Measurements from ENCODE around the gene GTSF1L. TPM values are rescaled to one million over a fixed set of nuclear protein-coding genes. Genes with fewer than 3 reads are reported as not detected.
A peak's percentile ranks its signal among the peaks of the same experiment; 100 is the strongest.

The GTSF1L gene
- total RNA-seq (not detected), polyA plus RNA-seq (not detected)

DNA sequence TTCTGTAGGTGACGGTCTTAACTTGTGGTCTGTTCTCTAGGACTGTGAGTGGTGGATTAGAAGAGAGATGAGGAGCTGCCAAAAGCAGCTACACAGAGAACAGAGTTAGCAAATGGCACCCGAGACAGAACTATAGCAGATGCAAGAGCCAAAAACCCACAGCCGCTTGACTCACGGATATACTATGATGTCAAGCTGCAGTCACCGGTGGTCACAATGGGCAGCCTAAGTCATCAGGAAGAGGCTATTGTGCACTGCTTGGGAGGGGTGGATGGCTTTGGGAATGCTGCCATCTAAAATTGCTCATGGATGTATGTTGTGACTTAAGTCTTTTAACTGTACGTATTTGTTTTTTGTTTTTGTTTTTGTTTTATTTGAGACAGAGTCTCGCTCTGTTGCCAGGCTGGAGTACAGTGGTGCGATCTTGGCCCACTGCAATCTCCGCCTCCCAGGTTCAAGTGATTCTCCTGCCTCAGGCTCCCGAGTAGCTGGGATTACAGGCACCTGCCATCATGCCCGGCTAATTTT lies at the start of gene GTSF1L:
GTSF1L (minus strand) TSS at position 192 of the 528 bp plus-strand sequence. CDS start 308 bp downstream, outside the sequence.
- no peak for DNase-seq (ENCODE audit: low spot score)
- WGBS = 92% methylated on average over 11 of the region's 11 CpGs
- H3K9ac ChIP-seq (ENCODE audit: low read depth in 1 of 2, low read length in 2 of 2) = no peak within 1 kb of the TSS
- peak within 1 kb of the TSS; percentile 25 to 53 for H3K27ac ChIP-seq (ENCODE audit: low read depth in 1 of 2, low read length in 2 of 2)
- peaks cover 2 to 8% (median 7%) of the 10 kb centered on the region in 4 donors for H3K4me1 ChIP-seq (ENCODE audit: control insufficient read depth in 4 of 4, insufficient read depth in 4 of 4, low read length in 3 of 4)
- H3K4me3 ChIP-seq (ENCODE audit: low read depth in 1 of 3, low read length in 3 of 3) = no peak within 1 kb of the TSS
- TF ChIP-seq YY1 (IDR thresholded peaks at IDR 0.05) (no peak), HNF4G (IDR thresholded peaks at IDR 0.05) (no peak), GABPA (IDR thresholded peaks at IDR 0.05 in 1 of 2, conservative IDR thresholded peaks at IDR 0.05 in 1 of 2) (no peak), EGR1 (IDR thresholded peaks at IDR 0.05; ENCODE audit: low read depth in 2 of 2) (no peak), RAD21 (IDR thresholded peaks at IDR 0.05) (no peak), HNF4A (conservative IDR thresholded peaks at IDR 0.05) (no peak), RXRA (IDR thresholded peaks at IDR 0.05) (no peak)
- TF ChIP-seq, protein P1, sequence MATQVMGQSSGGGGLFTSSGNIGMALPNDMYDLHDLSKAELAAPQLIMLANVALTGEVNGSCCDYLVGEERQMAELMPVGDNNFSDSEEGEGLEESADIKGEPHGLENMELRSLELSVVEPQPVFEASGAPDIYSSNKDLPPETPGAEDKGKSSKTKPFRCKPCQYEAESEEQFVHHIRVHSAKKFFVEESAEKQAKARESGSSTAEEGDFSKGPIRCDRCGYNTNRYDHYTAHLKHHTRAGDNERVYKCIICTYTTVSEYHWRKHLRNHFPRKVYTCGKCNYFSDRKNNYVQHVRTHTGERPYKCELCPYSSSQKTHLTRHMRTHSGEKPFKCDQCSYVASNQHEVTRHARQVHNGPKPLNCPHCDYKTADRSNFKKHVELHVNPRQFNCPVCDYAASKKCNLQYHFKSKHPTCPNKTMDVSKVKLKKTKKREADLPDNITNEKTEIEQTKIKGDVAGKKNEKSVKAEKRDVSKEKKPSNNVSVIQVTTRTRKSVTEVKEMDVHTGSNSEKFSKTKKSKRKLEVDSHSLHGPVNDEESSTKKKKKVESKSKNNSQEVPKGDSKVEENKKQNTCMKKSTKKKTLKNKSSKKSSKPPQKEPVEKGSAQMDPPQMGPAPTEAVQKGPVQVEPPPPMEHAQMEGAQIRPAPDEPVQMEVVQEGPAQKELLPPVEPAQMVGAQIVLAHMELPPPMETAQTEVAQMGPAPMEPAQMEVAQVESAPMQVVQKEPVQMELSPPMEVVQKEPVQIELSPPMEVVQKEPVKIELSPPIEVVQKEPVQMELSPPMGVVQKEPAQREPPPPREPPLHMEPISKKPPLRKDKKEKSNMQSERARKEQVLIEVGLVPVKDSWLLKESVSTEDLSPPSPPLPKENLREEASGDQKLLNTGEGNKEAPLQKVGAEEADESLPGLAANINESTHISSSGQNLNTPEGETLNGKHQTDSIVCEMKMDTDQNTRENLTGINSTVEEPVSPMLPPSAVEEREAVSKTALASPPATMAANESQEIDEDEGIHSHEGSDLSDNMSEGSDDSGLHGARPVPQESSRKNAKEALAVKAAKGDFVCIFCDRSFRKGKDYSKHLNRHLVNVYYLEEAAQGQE (IDR thresholded peaks at IDR 0.05) = no peak
- TF ChIP-seq, protein P2, sequence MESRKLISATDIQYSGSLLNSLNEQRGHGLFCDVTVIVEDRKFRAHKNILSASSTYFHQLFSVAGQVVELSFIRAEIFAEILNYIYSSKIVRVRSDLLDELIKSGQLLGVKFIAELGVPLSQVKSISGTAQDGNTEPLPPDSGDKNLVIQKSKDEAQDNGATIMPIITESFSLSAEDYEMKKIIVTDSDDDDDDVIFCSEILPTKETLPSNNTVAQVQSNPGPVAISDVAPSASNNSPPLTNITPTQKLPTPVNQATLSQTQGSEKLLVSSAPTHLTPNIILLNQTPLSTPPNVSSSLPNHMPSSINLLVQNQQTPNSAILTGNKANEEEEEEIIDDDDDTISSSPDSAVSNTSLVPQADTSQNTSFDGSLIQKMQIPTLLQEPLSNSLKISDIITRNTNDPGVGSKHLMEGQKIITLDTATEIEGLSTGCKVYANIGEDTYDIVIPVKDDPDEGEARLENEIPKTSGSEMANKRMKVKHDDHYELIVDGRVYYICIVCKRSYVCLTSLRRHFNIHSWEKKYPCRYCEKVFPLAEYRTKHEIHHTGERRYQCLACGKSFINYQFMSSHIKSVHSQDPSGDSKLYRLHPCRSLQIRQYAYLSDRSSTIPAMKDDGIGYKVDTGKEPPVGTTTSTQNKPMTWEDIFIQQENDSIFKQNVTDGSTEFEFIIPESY (IDR thresholded peaks at IDR 0.05) = no peak
- H3K27me3 ChIP-seq (ENCODE audit: control insufficient read depth in 4 of 4, insufficient read depth in 4 of 4, low read length in 3 of 4) = no peaks in the 10 kb centered on the region
- H3K9me3 ChIP-seq (ENCODE audit: control insufficient read depth in 4 of 4, low read length in 3 of 4) = no peaks in the 10 kb centered on the region
- no peaks in the 10 kb centered on the region for H3K36me3 ChIP-seq (ENCODE audit: control insufficient read depth in 4 of 4, insufficient read depth in 3 of 4, low read depth in 1 of 4, low read length in 3 of 4)

DNA sequence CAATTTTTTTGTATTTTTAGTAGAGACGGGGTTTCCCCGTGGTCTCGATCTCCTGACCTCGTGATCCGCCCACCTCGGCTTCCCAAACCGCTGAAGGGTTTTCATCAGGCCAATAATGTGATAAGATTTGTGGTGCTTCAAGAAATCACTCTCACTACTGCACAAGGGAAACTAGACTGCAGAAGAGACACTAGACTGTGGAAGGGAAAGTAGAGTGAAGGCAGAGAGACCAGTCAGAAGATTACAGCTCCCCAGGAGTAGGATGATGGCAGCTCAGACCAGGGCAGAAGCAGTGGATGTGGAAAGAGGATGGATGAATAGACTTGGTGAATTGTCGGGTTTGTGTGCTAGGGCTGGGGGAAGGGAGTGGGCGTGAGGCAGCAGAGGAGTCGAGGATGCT lies 48.0 kb upstream of the GTSF1L start:
- Histone ChIP-seq H3K9ac (ENCODE audit: low read depth in 1 of 2, low read length in 2 of 2) (no peak overlapping the region), H3K27me3 (ENCODE audit: control insufficient read depth in 4 of 4, insufficient read depth in 4 of 4, low read length in 3 of 4) (peaks cover 0 to 5% (median 2%) of the 10 kb centered on the region in 4 donors), H3K4me1 (ENCODE audit: control insufficient read depth in 4 of 4, insufficient read depth in 4 of 4, low read length in 3 of 4) (no peaks in the 10 kb centered on the region), H3K27ac (ENCODE audit: low read depth in 1 of 2, low read length in 2 of 2) (no peak overlapping the region), H3K9me3 (ENCODE audit: control insufficient read depth in 4 of 4, low read length in 3 of 4) (peaks cover 3 to 14% (median 6%) of the 10 kb centered on the region in 4 donors), H3K4me3 (ENCODE audit: low read depth in 1 of 3, low read length in 3 of 3) (no peak overlapping the region), H3K36me3 (ENCODE audit: control insufficient read depth in 4 of 4, insufficient read depth in 3 of 4, low read depth in 1 of 4, low read length in 3 of 4) (peaks cover 0 to 2% (median 0%) of the 10 kb centered on the region in 4 donors)
- WGBS = 87% methylated on average over 10 of the region's 10 CpGs
- TF ChIP-seq, protein P1 (IDR thresholded peaks at IDR 0.05) = no peak
- TF ChIP-seq YY1 (IDR thresholded peaks at IDR 0.05) (no peak), SP1 (IDR thresholded peaks at IDR 0.05) (no peak), HNF4A (conservative IDR thresholded peaks at IDR 0.05) (no peak), RAD21 (IDR thresholded peaks at IDR 0.05) (no peak), EGR1 (IDR thresholded peaks at IDR 0.05; ENCODE audit: low read depth in 2 of 2) (no peak), TAF1 (conservative IDR thresholded peaks at IDR 0.05) (no peak)
- DNase-seq (ENCODE audit: low spot score) = no peak
